NK-92 treated with Interleukin-12 subunit alpha and Interleukin-12 subunit beta, amount 100 ng/mL, for 24 hours (cell line): Measurements from ENCODE around the gene GUCY1A2.
"Not testable (repeated sequence)": the region's sequence is repeated elsewhere in the genome, so short reads cannot be mapped to it uniquely, and the experiment has no call there.

ENCODE experiments used
- DNase-seq: peaks from one replicate; lab custom pipeline; 2025; lab: John Stamatoyannopoulos, UW

Gene GUCY1A2

DNA sequence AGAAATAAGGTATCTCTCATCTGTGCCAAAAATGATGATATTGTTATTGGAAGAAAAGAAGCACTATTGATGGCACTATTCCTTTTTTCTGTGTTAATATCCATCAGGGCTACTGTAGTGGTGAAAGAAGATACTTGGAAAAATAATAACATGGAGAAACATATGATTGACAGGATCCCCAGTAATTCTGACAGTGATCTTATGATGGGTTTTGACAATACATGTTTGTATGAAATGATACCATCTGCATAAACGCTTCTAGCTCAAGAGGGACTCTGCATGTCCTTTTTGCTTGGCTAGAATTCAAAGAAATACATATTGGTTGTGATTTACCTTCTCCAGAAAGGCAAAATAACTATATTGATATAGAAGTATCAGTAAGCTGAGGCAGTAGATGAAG lies 178.1 kb downstream of the GUCY1A2 start:
- DNase-seq = no peak

GRCh38 chr11:106834567-106834966 lies 183.7 kb downstream of the GUCY1A2 start:
- DNase-seq = no peak

- DNase-seq = no peak
These were observed 189.3 kb downstream of the GUCY1A2 start for GRCh38 chr11:106828976-106829375.

DNA sequence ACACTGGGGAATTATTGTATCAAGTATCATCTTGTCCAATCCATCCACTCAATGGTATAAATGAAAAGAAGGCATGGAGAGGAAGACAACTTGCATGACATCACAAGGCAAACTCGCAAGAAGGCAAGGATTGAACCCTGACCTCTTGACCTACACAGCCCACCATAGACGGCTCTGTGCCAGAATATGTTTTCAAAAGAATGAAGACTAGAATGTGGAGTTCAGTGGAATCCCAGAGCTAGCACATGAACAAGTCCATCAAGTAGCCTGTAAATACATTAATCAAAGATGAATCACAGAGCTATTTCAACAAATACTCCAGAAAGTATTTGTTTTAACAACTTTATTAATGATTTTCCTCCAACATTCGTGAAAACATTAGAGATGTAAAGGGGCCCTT lies 189.7 kb downstream of the GUCY1A2 start:
- no peak for DNase-seq

- no peak for DNase-seq
These were observed 190.6 kb downstream of the GUCY1A2 start for GRCh38 chr11:106827687-106828086.

GRCh38 chr11:106826558-106826957 lies 191.7 kb downstream of the GUCY1A2 start:
- DNase-seq = not testable (repeated sequence)

DNA sequence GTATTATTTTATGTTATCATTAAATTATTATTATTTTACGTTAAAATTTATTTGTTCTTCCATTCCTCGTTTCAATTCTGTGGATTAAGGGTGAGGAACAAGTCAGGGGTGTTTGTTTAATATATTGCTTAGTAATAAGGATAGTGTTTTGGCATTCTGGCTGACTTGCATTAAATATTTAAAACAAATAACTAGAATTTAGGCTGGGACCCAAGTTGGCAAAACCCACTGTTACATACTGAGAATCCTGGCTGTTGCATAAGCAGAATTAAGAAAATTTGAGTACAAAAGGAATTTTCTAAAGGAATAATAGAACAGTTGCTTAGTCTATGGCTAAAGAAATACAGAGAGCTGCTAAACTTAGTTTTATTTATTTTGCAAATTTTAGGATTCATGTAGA lies 196.4 kb downstream of the GUCY1A2 start:
- DNase-seq = no peak

DNA sequence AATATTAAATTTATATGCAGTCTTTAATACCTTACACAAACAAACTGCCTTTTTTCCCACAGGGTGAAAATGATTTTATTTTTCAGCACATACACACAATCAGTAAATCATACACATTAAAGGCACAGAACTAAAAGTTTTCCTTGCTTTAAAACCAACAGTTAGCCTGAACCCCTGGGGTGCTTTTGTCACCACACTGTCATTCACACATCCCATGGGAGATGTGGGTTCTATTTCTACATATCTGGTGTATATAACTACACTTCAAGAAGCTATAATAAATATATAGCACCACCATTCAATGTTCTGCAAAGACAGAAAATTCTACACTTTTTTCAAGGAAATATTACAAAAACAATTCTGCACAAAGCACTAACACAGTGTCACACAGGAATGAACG lies 197.0 kb downstream of the GUCY1A2 start:
- DNase-seq = no peak

- no peak for DNase-seq
These were observed 199.8 kb downstream of the GUCY1A2 start for GRCh38 chr11:106818443-106818842.

DNA sequence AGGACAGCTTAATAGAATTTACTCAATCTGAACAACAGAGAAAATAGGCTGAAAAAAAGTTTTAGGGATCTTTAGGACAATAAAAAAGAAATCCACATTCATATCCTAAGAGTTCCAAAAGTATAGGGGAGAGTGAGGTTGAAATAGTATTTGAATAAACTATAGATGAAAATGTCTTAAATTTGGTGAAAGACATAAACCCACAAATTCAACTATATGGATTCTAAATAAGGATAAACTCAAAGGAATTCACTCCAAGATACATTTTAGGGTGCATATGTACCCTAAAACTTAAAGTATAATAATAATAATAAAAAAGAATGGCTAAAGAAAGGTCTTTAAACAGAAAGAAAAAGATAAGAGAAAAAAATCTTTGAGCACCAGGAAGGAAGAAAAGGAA lies 203.1 kb downstream of the GUCY1A2 start:
- DNase-seq = no peak

GRCh38 chr11:106813806-106814205 lies 204.5 kb downstream of the GUCY1A2 start:
- no peak for DNase-seq

- no peak for DNase-seq
These were observed 224.2 kb downstream of the GUCY1A2 start for GRCh38 chr11:106794058-106794457.

GRCh38 chr11:106789406-106789805 lies 228.9 kb downstream of the GUCY1A2 start:
- no peak for DNase-seq

DNA sequence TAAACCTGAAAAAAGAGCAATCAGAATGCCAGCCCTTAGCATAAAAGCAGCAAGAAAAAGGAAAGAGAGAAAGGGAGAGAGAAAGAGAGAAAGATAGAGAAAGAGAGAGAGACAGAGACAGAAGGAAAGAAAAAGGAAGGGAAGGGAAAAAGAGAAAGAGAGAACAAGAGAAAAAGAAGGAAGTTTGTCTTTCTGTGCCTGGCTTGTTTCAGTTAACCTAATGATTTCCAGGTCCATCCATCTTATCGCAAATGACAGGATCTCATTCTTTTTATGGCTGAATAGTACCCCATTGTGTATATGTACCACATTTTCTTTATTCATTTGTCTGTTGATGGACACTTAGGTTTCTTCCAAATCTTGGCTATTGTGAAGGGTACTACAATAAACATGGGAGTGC lies 230.8 kb downstream of the GUCY1A2 start:
- DNase-seq = no peak

GRCh38 chr11:106785913-106786650 lies 232.2 kb downstream of the GUCY1A2 start:
- no peak for DNase-seq

DNA sequence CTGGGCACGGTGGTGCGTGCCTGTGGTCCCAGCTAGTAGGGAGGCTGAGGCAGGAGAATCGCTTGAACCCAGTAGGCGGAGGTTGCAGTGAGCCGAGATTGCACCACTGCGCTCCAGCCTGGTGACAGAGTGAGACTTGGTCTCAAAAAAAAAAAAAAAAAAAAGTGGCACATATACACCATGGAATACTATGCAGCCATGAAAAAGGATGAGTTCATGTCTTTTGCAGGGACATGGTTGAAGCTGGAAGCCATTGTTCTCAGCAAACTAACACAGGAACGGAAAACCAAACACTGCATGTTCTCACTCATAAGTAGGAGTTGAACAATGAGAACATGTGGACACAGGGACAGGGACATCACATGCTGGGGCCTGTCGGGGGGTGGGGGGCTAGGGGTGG lies 241.0 kb downstream of the GUCY1A2 start:
- DNase-seq = not testable (repeated sequence)

- DNase-seq = no peak
These were observed 247.7 kb downstream of the GUCY1A2 start for GRCh38 chr11:106770489-106771085.

DNA sequence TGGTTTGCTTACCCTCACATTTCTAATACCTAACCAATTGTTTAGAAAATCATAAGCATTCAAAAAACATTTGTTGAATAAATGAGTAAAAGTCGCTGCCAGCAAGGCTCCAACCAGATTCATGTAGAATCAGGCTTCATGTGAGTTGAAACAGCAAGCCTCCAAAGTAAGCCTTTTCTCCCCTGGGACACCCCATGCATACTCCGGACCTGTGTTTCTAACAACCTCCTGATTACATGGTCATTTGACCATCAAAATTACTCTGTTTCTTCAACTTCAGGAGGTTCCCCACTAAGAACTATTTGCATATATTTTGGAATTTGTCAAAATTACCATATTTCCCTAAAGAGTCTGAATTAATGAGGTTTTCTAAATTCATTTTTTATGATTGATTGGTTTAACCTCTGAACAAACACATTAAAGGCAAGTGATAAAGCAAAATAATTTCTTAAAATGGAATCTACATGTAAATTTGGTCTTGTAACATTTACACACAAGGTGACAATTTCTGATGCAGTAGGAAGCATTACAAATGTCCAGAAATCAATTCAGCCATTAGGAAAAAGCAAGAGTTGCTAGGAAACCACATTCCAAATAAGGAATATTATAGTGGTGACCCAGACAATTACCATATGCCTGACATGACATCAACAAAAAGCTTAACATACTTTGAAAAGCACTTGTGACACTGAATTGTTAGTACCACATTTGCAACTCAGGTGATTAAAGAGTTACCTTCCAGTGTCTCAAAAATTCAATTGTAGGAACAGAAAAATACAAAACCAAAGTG lies 252.6 kb downstream of the GUCY1A2 start:
- no peak for DNase-seq

DNA sequence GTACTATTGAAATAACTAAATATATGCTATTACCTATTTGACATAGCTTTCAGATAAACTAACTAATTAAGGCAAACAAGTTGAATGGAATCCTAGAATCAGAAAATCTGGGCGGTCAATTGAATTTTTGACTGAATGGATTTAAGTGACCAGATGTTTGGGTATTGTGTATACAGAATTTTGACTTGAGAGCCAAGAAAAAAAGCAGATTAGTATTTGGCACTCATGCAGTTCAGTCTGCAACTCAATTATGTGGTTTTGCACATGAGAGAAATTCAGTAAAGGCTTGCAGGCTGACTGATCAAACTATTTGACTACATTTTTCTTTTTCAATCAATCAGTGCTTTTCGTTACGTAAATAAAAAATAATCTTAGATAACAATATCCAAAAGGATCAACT lies 254.8 kb downstream of the GUCY1A2 start:
- no peak for DNase-seq

GRCh38 chr11:106761745-106762144 lies 256.5 kb downstream of the GUCY1A2 start:
- DNase-seq = no peak

GRCh38 chr11:106761240-106761639 lies 257.0 kb downstream of the GUCY1A2 start:
- no peak for DNase-seq

DNA sequence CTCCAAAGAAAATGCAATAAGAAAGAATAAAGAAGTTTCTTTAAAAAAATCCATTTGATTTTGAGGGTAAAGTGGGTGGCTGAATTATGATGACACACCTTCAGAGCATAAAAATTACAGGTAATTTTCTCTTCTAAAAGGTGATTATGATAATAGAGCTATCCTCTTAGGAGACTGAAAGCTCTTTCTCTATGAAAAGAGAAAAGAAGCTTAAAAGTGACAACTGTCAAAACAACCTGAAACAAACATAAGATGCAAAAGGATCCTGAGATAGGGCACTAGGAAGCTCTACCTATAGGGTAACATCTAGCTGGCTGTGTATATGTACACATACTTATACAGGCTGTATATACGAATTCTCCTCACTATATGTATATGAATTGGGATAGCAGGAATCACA lies 270.2 kb downstream of the GUCY1A2 start:
- DNase-seq = no peak

- no peak for DNase-seq
These were observed 272.3 kb downstream of the GUCY1A2 start for GRCh38 chr11:106745941-106746340.
